ENCODE results near the gene TP53AIP1. TPM values are rescaled to one million over a fixed set of nuclear protein-coding genes. Genes with fewer than 3 reads are reported as not detected.

Gene TP53AIP1
- total RNA-seq, result not detected in 2 replicates

GRCh38 chr11:128942817-128943427 lies at the start of gene TP53AIP1:
TSS of gene TP53AIP1 (minus strand) at chr11:128942871. CDS start at chr11:128937818, 5,053 bp downstream.

GRCh38 chr11:128890543-128891368 lies 51.9 kb downstream of the TP53AIP1 start, which contains the start of gene KCNJ5:
TSS of gene KCNJ5 (plus strand) at chr11:128891356. CDS start at chr11:128911274, 19,918 bp downstream.

Other genes starting within 250 kb of the TP53AIP1 start
- 12.1 and 14.8 TPM in 2 replicates for gene FLI1, start 248.8 kb downstream of the TP53AIP1 start, total RNA-seq
- gene KCNJ1, start 75.6 kb downstream of the TP53AIP1 start, total RNA-seq, result not detected in 2 replicates
- gene KCNJ5, start 51.5 kb downstream of the TP53AIP1 start, total RNA-seq, result not detected in 2 replicates
- gene ARHGAP32, start 249.5 kb upstream of the TP53AIP1 start, total RNA-seq, result 23.5 and 27.3 TPM in 2 replicates